ENCODE data around the gene ZNF436. TPM values are rescaled to one million over a fixed set of nuclear protein-coding genes. Genes with fewer than 3 reads are reported as not detected.

The ZNF436 gene
- total RNA-seq, 1 donor from 2014 or later: 29.0 TPM

- H3K4me3 ChIP-seq (ENCODE audit: low read depth, low read length): peak overlapping the region; percentile 76
- H3K36me3 ChIP-seq (ENCODE audit: control insufficient read depth, insufficient read depth, low read length): peaks cover 15% of the 10 kb centered on the region
- FAIRE-seq: no peak
- no peaks in the 10 kb centered on the region for H3K27me3 ChIP-seq (ENCODE audit: control insufficient read depth, insufficient read depth, low read length)
- DNase-seq (ENCODE audit: low read depth): no peak
- TF ChIP-seq CTCF (IDR thresholded peaks at IDR 0.05; ENCODE audit: insufficient read depth, low read length, severe bottlenecking): no peak
Observed at GRCh38 chr1:23367451-23367790, 2.2 kb downstream of the ZNF436 start.

GRCh38 chr1:23366598-23366997, 3.0 kb downstream of the ZNF436 start:
- H3K36me3 ChIP-seq (ENCODE audit: control insufficient read depth, insufficient read depth, low read length): peaks cover 22% of the 10 kb centered on the region
- no peak for TF ChIP-seq CTCF (IDR thresholded peaks at IDR 0.05; ENCODE audit: insufficient read depth, low read length, severe bottlenecking)
- no peak for FAIRE-seq
- no peaks in the 10 kb centered on the region for H3K27me3 ChIP-seq (ENCODE audit: control insufficient read depth, insufficient read depth, low read length)
- DNase-seq (ENCODE audit: low read depth): peak; percentile 94
- peak overlapping the region; percentile 76 for H3K4me3 ChIP-seq (ENCODE audit: low read depth, low read length)

GRCh38 chr1:23366146-23366545, 3.5 kb downstream of the ZNF436 start:
- H3K36me3 ChIP-seq (ENCODE audit: control insufficient read depth, insufficient read depth, low read length): peaks cover 25% of the 10 kb centered on the region
- DNase-seq (ENCODE audit: low read depth): peak; percentile 67
- H3K27me3 ChIP-seq (ENCODE audit: control insufficient read depth, insufficient read depth, low read length): no peaks in the 10 kb centered on the region
- no peak for FAIRE-seq
- H3K4me3 ChIP-seq (ENCODE audit: low read depth, low read length): peak overlapping the region; percentile 76
- no peak for TF ChIP-seq CTCF (IDR thresholded peaks at IDR 0.05; ENCODE audit: insufficient read depth, low read length, severe bottlenecking)

GRCh38 chr1:23362218-23362713, 7.4 kb downstream of the ZNF436 start:
- H3K36me3 ChIP-seq (ENCODE audit: control insufficient read depth, insufficient read depth, low read length): peaks cover 36% of the 10 kb centered on the region
- H3K4me3 ChIP-seq (ENCODE audit: low read depth, low read length): no peak overlapping the region
- DNase-seq (ENCODE audit: low read depth) (no peak), FAIRE-seq (no peak)
- TF ChIP-seq CTCF (IDR thresholded peaks at IDR 0.05; ENCODE audit: insufficient read depth, low read length, severe bottlenecking): no peak
- no peaks in the 10 kb centered on the region for H3K27me3 ChIP-seq (ENCODE audit: control insufficient read depth, insufficient read depth, low read length)

- FAIRE-seq (no peak), DNase-seq (ENCODE audit: low read depth) (no peak)
- peaks cover 28% of the 10 kb centered on the region for H3K36me3 ChIP-seq (ENCODE audit: control insufficient read depth, insufficient read depth, low read length)
- H3K4me3 ChIP-seq (ENCODE audit: low read depth, low read length): no peak overlapping the region
- TF ChIP-seq CTCF (IDR thresholded peaks at IDR 0.05; ENCODE audit: insufficient read depth, low read length, severe bottlenecking): no peak
- no peaks in the 10 kb centered on the region for H3K27me3 ChIP-seq (ENCODE audit: control insufficient read depth, insufficient read depth, low read length)
Observed at GRCh38 chr1:23358310-23358875, 11.2 kb downstream of the ZNF436 start.

Measured in bronchial epithelial cell (primary cell).